Endodermal cell (in vitro differentiated cells): ENCODE results near the gene CCDC170. TPM values are rescaled to one million over a fixed set of nuclear protein-coding genes. Genes with fewer than 3 reads are reported as not detected.

Experiments used
- DNase-seq: peaks from one replicate; pipeline ENCODE4 v3.0.0-alpha.2; 2017
- H3K27ac ChIP-seq: 2 replicates; pipeline ENCODE4 v1.5.1; 2013; ENCODE audit warnings: mild to moderate bottlenecking, low read depth, low read length, moderate library complexity
- H3K27me3 ChIP-seq: 2 replicates; pipeline ENCODE4 v1.6.1; 2013; ENCODE audit warnings: mild to moderate bottlenecking, low read length, moderate library complexity; ENCODE audit not compliant: insufficient read depth, control insufficient read depth, poor library complexity, severe bottlenecking
- H3K36me3 ChIP-seq: 2 replicates; pipeline ENCODE4 v1.7.0; 2013; ENCODE audit warnings: mild to moderate bottlenecking, low read length, moderate library complexity; ENCODE audit not compliant: control insufficient read depth, insufficient read depth
- H3K4me1 ChIP-seq: one replicate; pipeline ENCODE4 v1.7.0; 2013; ENCODE audit warnings: low read length; ENCODE audit not compliant: control insufficient read depth, insufficient read depth
- H3K4me3 ChIP-seq: 2 replicates; pipeline ENCODE4 v1.5.1; 2013; ENCODE audit warnings: mild to moderate bottlenecking, low read length, moderate library complexity
- H3K9ac ChIP-seq: 2 replicates; pipeline ENCODE4 v1.6.1; 2013; ENCODE audit warnings: mild to moderate bottlenecking, low read length, moderate library complexity; ENCODE audit not compliant: poor library complexity, severe bottlenecking; ENCODE audit errors: extremely low read depth
- H3K9me3 ChIP-seq: 2 replicates; pipeline ENCODE4 v1.6.1; 2013; ENCODE audit warnings: mild to moderate bottlenecking, low read length, moderate library complexity; ENCODE audit not compliant: control insufficient read depth
- H3K27ac Mint-ChIP-seq: 2 replicates; pipeline ENCODE4 v1.8.0; 2020; ENCODE audit warnings: mixed read lengths
- H3K27me3 Mint-ChIP-seq: 2 replicates; pipeline ENCODE4 v1.8.0; 2021; ENCODE audit warnings: mild to moderate bottlenecking, mixed read lengths; ENCODE audit not compliant: insufficient read depth
- H3K36me3 Mint-ChIP-seq: 2 replicates; pipeline ENCODE4 v1.8.0; 2020; ENCODE audit warnings: low read depth, mixed read lengths
- H3K4me1 Mint-ChIP-seq: 2 replicates; pipeline ENCODE4 v1.8.0; 2020; ENCODE audit warnings: mixed read lengths
- H3K4me3 Mint-ChIP-seq: 2 replicates; pipeline ENCODE4 v1.8.0; 2020; ENCODE audit warnings: mild to moderate bottlenecking, moderate library complexity, mixed read lengths
- H3K9me3 Mint-ChIP-seq: 2 replicates; pipeline ENCODE4 v1.8.0; 2020; ENCODE audit warnings: mild to moderate bottlenecking, mixed read lengths
- CTCF ChIP-seq: fragments of 200-600 bp; sonication (generic); conservative IDR thresholded peaks from 2 replicates; pipeline ENCODE4 v1.5.0; 2021; ENCODE audit warnings: antibody characterized with exemption, mild to moderate bottlenecking
- WGBS, 2 experiments: methylation state at CpG; one replicate each; pipeline versions ENCODE4 v1.1.5 to v1.1.7; 2013; ENCODE audit warnings: missing lambda C conversion rate in 2 of 2, mixed read lengths in 1 of 2; ENCODE audit not compliant: insufficient coverage in 1 of 2, insufficient read length in 1 of 2; 5-methylcytosine and 5-hydroxymethylcytosine counted together
- total RNA-seq, 2 donors: library from RNA; stranded (reverse); fragmentation: NEBNext Ultra II Directional in 1 of 2; extraction: Animal tissue kit (Norgen Biotek cat#: 25700) in 1 of 2; gene quantifications; 2 replicates in 1 of 2; 3 replicates in 1 of 2; pipeline ENCODE4 v1.2.1, GENCODE V29; 2021

The CCDC170 gene
- total RNA-seq, 2 donors from 2014 or later: 2.2 to 4.1 TPM

- Histone ChIP-seq H3K9ac (no peak overlapping the region), H3K36me3 (no peaks in the 10 kb centered on the region), H3K27ac (no peak overlapping the region), H3K27me3 (no peaks in the 10 kb centered on the region), H3K4me3 (no peak overlapping the region), H3K9me3 (peaks cover 23% of the 10 kb centered on the region), H3K4me1 (peaks cover 8% of the 10 kb centered on the region)
- Mint-ChIP-seq H3K9me3 (peaks cover 29% of the 10 kb centered on the region), H3K4me3 (no peak overlapping the region), H3K27me3 (no peaks in the 10 kb centered on the region), H3K36me3 (peaks cover 23% of the 10 kb centered on the region), H3K27ac (no peak overlapping the region), H3K4me1 (peaks cover 25% of the 10 kb centered on the region)
- 87 to 88% methylated on average over 7 to 9 of the region's 9 CpGs for WGBS, 2 experiments
- TF ChIP-seq CTCF: no peak
- DNase-seq: no peak
These were observed 98.8 kb downstream of the CCDC170 start for GRCh38 chr6:151592449-151593159.

DNA sequence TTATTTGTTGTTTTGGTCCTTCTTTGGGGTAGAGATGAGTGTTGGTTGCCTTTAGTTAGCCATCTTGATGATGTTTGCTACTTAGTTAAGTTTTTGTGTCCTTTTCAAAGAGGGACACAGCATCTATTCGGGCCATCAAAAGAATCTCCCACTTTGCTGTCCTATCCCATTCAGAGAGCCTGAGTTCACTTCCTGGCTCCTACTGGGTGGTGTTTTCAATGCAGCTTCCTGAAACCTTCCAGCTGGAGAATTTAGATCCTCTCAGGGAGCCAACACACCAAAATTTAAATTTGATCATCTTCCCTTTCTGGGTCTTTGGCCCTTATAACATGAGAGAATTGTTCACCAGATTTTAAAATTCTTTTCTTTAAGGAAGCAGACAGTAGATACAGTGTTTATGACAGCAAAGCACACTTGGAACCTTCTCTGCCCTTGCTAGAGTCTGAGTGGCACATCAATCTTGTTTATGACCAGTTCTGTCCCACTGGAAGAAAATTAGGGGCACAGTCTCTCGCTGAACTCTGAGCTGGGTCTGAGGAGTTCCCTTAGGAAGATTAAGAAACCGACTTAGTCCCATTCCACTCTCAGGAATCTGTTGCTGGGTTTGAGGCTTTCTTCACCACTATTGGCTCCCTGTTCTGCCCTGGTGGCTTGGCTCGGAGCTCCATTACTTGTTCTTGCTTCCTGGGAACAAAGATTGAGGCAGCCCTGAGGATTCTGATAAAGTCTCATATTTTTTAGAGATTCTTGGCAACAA is 115.5 kb downstream of the CCDC170 start:
- H3K36me3 Mint-ChIP-seq: peaks cover 2% of the 10 kb centered on the region
- Histone ChIP-seq H3K27ac (no peak overlapping the region), H3K27me3 (no peaks in the 10 kb centered on the region), H3K36me3 (no peaks in the 10 kb centered on the region), H3K9ac (no peak overlapping the region), H3K9me3 (peaks cover 9% of the 10 kb centered on the region), H3K4me1 (no peaks in the 10 kb centered on the region), H3K4me3 (no peak overlapping the region)
- no peaks in the 10 kb centered on the region for H3K9me3 Mint-ChIP-seq
- WGBS, 2 experiments: 91 to 93% methylated on average over 3 to 4 of the region's 4 CpGs
- no peak for TF ChIP-seq CTCF
- H3K4me3 Mint-ChIP-seq: no peak overlapping the region
- no peak for DNase-seq
- H3K27me3 Mint-ChIP-seq: no peaks in the 10 kb centered on the region
- peaks cover 14% of the 10 kb centered on the region for H3K4me1 Mint-ChIP-seq
- no peak overlapping the region for H3K27ac Mint-ChIP-seq

DNA sequence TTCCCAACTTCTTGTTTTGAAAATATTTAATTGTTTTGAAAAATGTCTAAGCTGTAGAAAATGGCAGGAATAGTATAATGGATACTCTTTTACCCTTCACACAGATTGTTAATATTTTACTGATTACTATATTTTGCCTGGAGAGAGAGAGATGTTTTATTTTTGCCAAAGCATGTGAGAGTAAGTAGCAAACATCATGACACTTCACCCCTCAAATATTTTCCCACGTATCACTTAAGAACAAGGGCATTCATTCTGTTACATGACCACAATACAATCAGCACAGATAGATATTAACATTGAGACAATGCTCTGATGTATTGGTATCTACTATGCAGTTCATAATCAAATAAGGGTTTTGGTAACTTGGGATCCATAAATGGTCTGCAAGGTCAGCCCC is 116.5 kb downstream of the CCDC170 start:
- H3K4me3 ChIP-seq: no peak overlapping the region
- 100% methylated on average over 1 of the region's 1 CpG; no CpG with 5 or more reads in 1 of the 2 experiments for WGBS, 2 experiments
- no peaks in the 10 kb centered on the region for H3K36me3 ChIP-seq
- no peak overlapping the region for H3K27ac ChIP-seq
- no peak overlapping the region for H3K27ac Mint-ChIP-seq
- H3K9me3 ChIP-seq: peaks cover 9% of the 10 kb centered on the region
- no peak overlapping the region for H3K9ac ChIP-seq
- H3K4me1 ChIP-seq: no peaks in the 10 kb centered on the region
- H3K9me3 Mint-ChIP-seq: no peaks in the 10 kb centered on the region
- no peak overlapping the region for H3K4me3 Mint-ChIP-seq
- peaks cover 2% of the 10 kb centered on the region for H3K36me3 Mint-ChIP-seq
- peaks cover 14% of the 10 kb centered on the region for H3K4me1 Mint-ChIP-seq
- no peaks in the 10 kb centered on the region for H3K27me3 Mint-ChIP-seq
- TF ChIP-seq CTCF: no peak
- no peaks in the 10 kb centered on the region for H3K27me3 ChIP-seq
- no peak for DNase-seq
